Jurkat, Clone E6-1 (cell line): Measurements from ENCODE around the gene TMEM63C. TPM values are rescaled to one million over a fixed set of nuclear protein-coding genes. Genes with fewer than 3 reads are reported as not detected.

ENCODE experiments used
- DNase-seq: peaks from one replicate; pipeline ENCODE4 v3.0.0-alpha.2; 2011; ENCODE audit warnings: low read depth, low spot score
- H3K4me3 ChIP-seq: 2 replicates; pipeline ENCODE4 v1.5.1; 2011; ENCODE audit warnings: mild to moderate bottlenecking, low read length, control low read depth, moderate library complexity
- polyA plus RNA-seq: library from polyadenylated mRNA; unstranded; fragments of >200 nt; gene quantifications from one replicate; pipeline ENCODE4 v1.2.1, GENCODE V29; 2012; ENCODE audit warnings: missing spikeins; ENCODE audit not compliant: insufficient read length, insufficient read depth

TMEM63C gene, protein sequence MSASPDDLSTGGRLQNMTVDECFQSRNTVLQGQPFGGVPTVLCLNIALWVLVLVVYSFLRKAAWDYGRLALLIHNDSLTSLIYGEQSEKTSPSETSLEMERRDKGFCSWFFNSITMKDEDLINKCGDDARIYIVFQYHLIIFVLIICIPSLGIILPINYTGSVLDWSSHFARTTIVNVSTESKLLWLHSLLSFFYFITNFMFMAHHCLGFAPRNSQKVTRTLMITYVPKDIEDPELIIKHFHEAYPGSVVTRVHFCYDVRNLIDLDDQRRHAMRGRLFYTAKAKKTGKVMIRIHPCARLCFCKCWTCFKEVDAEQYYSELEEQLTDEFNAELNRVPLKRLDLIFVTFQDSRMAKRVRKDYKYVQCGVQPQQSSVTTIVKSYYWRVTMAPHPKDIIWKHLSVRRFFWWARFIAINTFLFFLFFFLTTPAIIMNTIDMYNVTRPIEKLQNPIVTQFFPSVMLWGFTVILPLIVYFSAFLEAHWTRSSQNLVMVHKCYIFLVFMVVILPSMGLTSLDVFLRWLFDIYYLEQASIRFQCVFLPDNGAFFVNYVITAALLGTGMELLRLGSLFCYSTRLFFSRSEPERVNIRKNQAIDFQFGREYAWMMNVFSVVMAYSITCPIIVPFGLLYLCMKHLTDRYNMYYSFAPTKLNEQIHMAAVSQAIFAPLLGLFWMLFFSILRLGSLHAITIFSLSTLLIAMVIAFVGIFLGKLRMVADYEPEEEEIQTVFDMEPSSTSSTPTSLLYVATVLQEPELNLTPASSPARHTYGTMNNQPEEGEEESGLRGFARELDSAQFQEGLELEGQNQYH
- 4.2 TPM for polyA plus RNA-seq

DNA sequence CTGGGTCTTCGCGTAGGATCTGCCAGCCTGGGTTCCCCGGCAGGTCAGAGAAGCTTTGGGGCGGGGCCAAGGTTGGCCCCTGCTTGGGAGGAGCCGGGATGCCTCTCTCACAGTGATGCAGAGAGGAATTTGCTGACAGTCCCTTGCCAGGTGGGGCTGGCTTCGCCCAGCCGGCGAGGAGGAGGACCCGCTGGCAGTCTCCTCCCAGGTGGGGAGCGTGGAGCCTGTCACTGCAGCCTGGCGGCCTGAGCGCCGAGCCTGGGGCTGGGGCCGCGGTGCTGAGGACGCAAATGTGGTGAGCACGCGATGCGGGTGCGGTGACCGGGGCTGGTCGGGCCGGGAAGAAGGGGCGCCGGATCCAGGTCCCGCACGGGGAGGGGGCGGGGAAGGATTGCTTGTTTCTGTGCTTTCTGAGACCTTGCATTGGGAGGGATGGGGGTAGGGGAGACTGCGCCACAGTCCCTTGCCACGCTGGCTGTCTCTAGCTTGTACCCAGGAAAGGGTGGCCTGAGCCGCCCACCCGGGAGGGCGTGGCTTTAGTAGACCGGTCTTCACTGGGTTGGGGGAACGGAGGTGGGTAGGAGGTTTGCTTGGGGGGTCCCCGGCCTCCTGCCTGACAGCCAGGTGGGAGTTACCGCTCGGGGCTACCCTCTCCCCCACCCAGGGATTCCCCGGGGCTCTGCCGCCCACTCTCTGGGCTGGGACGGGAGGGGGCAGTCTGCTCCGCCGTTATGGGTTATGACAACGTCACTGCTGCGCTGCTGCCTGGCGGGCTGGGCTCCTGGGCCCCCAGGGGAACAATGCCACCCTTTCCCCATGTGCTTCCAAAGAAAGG is at the start of gene TMEM63C:
Gene TMEM63C (plus strand): TSS at position 196 of the 835 bp plus-strand sequence. CDS start 37,016 bp downstream, outside the sequence.
- peak within 1 kb of the TSS; percentile 75 for H3K4me3 ChIP-seq
- peak; percentile 92 for DNase-seq

DNA sequence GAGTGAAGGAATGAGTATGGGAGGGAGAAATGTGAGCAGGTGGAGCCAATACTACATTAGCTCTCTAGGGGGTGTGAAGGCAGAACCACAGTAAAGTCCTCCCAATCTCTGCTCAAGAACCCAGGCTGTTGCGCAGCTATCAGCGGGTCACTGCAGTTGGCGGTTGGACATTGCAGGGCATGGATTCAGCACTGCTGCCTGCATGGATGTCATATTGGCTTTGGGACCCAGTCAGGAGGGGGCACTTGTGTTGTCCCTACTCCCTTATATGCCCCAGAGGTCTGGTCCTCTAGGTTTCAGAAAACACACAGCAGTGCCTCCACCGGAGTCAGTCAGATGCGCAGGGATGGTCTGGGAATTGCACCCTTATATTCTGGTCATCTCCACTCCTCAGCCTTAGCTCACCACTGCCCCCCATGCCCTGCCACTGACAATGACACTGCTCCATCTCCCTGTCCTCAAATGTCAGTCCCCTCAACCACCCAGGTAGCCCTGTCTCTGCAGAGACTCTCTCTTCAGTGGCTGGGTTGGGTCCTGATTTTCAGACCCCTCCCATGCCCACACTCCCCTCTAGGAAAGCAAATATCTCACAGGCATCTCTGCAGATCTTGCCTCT is 49.6 kb upstream of the TMEM63C start:
- no peak for DNase-seq
- no peak overlapping the region for H3K4me3 ChIP-seq

DNA sequence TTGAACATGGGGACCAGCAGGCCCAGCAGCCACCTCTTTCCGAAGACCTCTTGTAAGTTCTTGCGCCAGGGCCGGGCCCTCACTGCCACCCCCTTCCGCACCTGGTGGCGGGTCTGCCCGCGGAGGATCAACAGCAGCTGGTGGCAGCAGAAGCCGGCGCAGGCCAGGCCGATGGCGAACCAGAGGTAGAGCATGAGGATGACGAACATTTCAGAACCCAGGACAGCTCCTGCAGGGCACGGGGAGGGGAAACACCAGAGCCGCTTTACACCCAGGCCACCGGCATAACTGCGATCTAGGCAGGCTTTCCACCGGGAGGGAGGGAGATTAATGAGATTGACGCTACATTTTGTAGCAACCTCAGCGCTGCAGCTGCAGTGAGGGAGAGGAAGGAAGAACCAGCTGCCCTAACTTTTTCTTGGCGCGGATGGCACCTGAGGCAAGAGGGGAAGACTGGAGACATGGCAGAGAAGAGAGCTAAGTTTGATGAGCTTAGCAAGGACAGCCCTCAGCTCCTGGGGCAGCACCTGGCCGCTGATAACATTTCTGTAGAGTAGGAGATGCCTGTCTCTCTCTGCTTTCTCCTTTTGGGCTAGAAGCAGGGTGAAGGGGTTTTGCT is 47.8 kb upstream of the TMEM63C start:
- peak; percentile 87 for DNase-seq
- H3K4me3 ChIP-seq = no peak overlapping the region

DNA sequence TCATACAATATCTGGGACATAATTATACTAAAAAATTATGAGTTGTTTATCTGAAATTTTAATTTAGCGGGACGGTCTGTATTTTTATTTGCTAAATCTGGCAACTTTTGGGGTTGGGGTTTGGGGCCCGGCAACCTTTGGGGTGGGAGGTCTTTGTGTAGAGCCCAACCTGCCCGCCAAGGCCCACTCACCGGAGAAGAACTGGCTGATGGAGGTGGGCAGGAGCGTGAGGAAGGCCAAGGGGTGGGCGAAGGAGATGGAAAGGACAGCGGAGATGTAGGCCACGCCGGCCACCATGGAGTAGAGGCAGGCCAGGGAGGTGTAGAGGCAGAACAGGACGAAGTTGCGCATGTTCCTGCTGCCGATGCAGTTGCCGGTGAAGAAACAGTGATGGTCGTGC is 42.6 kb upstream of the TMEM63C start:
- no peak overlapping the region for H3K4me3 ChIP-seq
- no peak for DNase-seq

DNA sequence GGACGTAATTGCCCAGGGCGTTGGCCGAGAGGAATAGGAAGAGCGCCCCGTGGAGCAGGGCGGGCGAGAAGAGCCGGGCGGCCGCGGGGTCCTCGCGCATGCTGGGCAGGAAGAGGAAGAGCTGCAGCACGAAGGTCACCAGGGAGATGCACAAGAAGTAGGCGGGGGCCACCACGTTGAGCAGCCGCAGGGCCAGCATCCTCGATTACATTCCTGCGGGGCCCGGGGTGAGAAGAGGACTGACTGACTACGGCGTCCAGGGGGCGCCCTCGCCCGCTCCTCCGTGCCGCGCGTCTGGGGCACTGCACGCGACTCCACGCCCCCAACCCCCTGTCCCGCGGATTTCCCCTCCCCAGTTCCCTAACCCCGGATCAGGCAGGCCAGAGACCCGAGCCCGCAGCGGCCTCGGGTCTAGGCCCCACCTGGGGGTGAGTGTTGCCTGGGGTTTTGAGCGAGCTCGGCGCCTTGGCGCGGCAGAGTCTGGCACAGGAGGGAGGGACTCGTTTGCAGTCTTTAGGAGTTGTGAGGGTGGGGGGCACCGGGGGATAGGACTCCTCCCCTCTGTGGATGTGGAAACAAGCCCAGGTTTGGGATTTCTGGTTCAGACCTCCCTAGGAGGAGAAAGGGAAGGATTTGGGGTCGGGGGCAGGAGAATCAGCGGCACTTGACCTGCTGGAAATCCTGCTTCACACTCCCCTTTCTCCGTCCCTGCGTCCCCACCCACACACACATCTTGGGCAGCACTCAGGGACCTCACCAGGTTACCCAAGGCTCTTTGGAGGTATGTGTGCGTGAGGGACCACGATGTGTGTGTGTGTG is 41.8 kb upstream of the TMEM63C start:
- no peak for DNase-seq
- H3K4me3 ChIP-seq = no peak overlapping the region

DNA sequence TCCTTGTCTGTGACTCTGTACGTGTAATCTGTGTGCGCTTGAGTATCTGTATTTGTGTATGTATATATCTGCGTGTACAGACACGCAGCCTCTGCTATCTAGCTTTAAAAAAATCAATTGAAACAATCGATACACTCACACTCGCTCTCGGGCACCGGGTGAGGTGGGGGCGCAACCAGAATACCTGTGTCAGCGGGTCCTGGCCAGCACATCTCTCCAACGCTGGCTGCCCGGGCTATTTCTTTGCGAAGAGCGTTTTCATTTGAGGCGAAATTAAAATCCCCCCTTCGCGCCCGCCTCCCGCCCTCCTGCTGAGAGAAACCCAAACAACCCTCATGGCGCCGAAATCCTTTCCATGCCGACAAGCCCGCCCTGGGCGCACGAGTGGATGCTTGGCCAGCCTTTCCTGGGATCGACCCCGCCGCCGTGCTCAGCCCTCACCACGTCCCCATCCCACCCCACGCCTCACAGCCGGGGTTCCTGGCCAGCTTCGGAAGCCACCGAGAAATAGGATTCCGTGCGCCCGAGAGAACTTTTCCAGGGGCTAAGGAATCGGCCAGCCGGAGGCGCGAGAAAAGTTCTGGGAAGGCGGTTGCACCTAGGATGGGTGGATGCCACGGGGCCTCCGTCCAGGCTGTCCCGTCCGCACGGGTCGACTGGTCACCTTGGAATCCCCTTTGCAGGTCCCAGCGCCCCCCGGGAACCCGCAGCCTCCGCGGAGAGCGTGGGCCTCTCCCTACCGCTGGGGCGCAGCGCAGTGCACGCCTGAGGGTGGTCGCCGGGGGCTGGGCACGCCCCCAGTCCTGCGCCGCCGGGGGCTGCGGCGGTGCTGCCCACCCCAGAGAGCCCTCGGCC is 41.0 kb upstream of the TMEM63C start:
- no peak overlapping the region for H3K4me3 ChIP-seq
- DNase-seq = no peak

DNA sequence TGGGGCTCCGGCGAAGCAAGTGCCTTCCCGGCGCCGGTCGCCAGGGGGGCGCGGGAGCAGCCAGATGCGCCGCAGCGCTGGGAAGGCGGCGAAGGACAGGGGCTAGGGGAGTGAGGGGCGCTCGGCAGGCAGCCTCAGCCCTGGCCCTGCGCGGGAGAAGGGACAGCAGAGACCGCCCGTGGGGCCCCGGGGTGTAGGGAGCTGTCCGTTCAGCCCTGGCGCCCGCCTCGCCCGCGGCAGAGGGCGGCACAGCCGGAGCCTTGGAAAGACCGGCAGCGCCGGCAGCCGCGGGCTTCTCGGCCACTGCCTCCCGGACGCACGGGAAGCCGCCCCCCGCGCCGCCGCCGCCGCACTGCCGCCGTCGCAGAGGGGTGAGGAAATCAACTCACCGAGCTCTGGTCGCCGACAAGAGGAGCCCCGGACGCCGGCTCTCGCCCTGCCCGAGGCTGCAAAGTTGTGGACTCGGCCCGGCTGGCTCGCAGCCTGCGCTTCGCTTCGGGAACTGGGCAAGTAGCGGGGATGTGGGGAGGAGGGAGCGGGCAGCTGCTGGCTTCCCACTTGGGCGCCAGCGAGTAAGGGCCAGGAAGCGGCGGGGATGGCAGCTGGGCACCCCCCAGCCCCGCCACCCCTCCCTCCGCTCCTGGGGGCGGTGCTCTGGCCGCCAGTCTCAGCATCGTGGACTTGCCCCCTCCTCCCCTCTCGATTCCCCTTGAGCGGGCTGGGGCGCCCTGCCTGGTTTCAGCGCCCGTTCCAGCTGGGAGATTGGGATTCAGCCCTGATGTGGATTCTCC is 40.2 kb upstream of the TMEM63C start, which contains the start of gene ZDHHC22:
Gene ZDHHC22 (minus strand): TSS at position 578 of the 791 bp plus-strand sequence. CDS start 2,053 bp downstream, outside the sequence.
- DNase-seq = no peak
- no peak within 1 kb of the TSS for H3K4me3 ChIP-seq

DNA sequence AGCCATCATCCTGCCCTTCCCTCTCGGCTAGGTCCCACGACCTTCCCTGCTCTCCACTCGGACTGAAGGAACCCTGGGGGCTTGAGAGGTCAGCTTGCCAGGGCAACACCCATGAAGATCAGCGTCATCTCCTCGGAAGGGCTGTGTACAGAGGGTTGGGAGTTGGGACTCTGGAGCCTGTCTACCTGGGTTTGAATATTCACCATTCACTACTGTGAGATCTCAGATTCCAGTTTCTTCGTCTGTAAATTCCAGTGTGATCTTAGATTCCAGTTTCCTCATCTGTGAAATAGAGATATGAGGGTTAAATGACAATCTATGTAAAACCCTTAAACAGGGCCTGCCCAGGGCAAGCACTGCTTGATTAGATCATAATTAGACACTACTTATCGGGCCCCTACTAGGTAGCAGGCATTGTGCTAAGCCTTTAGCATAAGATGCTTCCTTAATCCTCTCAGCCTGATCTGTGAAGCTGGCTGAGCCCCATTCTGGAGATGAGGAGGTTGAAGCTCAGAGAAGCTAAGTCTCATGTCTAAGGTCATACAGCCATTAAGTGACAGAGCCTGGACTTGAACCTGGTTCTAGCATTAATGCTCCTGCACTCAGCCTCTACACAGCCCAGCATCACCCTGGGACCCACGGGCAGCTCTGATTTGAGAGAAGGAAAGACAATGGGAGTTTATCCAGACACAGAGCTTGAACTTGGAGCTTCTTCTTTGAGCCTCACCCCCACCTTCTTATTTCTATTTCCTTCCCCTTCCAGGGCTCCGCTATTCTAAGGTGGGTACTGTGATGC is 39.4 kb upstream of the TMEM63C start:
- no peak overlapping the region for H3K4me3 ChIP-seq
- DNase-seq = no peak

DNA sequence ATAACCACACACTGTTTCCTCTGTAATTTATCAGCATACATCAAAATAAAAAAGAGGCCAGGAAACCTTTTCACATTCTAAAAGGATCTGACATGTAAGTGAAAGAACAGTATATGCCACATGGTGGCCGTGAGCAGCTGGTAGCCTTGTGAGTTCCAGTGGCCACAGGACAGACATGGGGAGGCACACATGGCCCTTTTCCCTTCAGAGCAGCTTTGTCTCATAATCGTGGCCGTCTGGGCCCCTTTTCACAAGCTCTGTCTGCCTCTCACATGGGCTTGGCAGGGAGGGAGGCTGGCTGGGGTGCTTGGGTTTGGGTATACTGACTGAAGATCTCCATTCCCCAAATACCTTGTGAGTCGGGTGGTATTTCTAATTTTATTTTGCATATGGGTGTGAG is 38.5 kb upstream of the TMEM63C start:
- H3K4me3 ChIP-seq = no peak overlapping the region

DNA sequence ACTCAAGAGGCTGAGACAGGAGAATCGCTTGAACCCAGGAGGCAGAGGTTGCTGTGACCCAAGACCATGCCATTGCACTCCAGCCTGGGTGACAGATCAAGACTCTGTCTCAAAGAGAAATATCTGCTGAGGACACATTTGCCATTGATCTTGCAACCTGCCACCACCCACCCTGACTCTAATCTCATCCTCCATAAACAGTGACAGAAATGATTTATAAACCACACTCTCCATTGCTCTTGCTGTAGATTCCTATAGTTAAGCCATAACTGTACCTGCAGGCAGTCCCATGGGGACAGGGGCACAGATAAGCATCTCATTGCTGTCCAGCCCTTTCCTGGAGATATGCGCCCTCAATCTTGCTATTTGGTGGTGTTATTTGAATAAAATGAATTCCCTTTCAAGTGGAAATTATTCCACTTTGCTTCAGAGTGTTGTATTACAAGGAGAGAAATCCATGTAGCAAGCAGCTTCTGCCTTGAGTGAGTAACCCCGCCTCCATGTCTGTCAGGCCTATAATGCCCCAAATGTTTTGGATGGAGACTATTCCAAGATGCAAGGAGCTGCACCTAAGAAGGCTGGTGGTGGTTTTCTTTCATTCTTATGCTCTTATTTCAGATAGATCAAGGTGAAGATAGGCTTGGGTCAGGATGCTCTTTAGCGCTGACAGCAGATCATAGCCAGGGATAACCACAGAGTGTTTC is 37.0 kb upstream of the TMEM63C start:
- H3K4me3 ChIP-seq = no peak overlapping the region
- DNase-seq = no peak

More for the DNA sequence above, 38.5 kb upstream of the TMEM63C start:
- no peak for DNase-seq

DNA sequence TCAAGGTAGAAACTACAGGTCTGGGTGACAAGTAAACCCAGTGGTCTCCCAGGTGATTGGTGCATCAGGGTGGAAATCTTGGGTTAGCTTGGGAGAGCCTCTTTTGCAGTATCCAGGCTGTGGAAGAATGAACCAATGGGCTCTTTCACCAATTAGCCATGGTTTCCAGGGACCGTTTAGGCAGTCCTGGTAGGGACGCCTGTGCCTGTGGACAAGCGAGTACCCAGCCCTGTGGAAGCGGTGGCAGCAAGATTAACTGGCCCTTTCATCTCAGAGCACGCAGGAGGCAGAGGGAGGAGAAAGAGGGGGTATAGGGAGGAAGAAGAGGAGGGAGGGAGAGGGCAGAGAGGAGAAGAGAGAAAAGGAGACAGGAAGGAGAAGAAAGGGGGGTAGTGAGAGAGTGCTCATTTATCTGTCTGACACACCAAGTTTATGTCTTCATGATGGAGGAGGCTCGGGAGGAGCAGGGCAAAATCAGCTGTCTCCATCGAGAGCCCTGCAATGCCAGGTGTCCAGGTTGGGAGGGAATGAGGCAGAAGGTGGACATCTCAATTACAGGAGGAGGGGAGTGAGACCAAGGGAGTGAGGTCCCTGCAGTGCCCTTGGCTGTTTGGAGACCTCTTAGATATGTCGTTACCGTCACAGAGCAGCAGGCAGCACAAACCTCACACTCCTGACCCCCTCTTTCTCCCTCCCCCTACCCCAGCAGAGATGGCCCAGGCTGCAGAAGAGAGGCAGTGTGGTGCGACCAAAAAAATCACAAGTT is 35.4 kb upstream of the TMEM63C start:
- no peak overlapping the region for H3K4me3 ChIP-seq
- DNase-seq = no peak

DNA sequence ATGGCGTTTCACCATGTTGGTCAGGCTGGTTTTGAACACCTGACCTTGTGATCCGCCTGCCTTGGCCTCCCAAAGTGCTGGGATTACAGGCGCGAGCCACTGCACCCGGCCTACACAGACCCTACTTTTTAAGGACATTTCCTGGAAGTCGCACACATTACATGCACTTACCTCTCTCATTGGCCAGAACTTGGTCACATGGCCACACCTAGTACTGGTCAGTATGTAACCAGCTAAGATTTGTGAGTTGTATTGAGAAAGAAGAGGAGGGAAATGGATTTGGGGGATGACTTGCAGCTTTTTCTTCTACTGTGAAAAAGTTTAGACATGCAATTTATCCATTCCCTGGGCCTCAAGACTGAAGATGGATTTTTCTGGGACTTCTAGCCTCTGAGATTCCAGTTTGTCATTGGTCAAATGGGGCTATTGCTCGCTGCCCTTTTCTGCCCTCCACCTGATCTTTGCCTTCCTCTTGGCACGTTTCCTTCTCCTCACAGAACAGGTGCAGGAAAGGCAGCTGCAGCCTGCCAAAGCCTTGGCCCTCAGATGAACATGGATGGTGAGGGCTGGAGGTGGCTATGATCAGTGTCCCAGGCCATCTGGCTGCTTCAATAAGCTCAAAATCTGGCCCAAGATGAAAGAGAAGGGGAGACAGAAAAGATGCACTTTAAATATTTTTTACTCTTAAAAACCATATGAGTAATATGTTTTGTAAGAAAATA is 32.9 kb upstream of the TMEM63C start:
- no peak for DNase-seq
- no peak overlapping the region for H3K4me3 ChIP-seq

DNA sequence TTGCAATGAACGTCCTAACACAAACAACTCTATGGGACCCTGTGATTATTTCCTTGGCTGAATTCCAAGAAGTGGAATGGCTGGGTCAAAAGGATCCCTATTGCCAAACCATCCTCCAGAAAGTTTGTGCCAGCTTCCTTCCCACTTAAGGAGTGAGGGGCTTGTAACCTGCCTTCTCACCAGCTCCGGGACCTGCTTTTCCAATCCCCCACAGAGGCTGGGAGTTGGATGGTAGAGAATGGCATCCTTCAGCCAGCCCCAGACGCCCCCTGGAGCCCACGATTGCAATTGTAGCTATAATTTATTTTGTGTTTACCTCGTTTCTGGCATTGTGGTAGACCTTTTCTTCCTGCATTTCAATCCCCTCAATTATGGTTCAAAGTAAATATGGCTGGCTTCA is 30.4 kb upstream of the TMEM63C start:
- H3K4me3 ChIP-seq = no peak overlapping the region
- no peak for DNase-seq
